SU-DHL-6 (cell line): ENCODE data around the gene THSD4.

ENCODE experiments used
- CTCF ChIP-seq: fragments of 200-600 bp; sonication (generic); IDR thresholded peaks from one replicate; pipeline ENCODE4 v1.5.1; 2017; ENCODE audit warnings: antibody characterized with exemption, mild to moderate bottlenecking, low read length, moderate library complexity; ENCODE audit not compliant: insufficient read depth, poor library complexity, severe bottlenecking
- EZH2phosphoT487 ChIP-seq: fragments of 200-600 bp; sonication (generic), shearing (Covaris generic); conservative IDR thresholded peaks from 2 replicates; pipeline ENCODE4 v1.6.1; 2018; ENCODE audit warnings: mild to moderate bottlenecking, antibody characterized with exemption, low read length, moderate library complexity, mixed read lengths

- TF ChIP-seq CTCF (no peak), EZH2phosphoT487 (no peak)
These were observed 670.7 kb downstream of the THSD4 start for GRCh38 chr15:71785996-71786395.
